HepG2 (cell line): ENCODE results near the gene PPP1R7.

Experiments
- AKAP8 ChIP-seq: sonication (generic); formaldehyde crosslinking; IDR thresholded peaks from 2 replicates; pipeline ENCODE4 v1.5.1; 2020; ENCODE audit warnings: mild to moderate bottlenecking, missing genetic modification reagents
- CBX1 ChIP-seq: IDR thresholded peaks from one replicate; pipeline ENCODE4 v1.6.1; 2016; ENCODE audit warnings: antibody characterized with exemption, low read depth
- FOXC1 ChIP-seq: sonication (generic); formaldehyde crosslinking; IDR thresholded peaks from 2 replicates; pipeline ENCODE4 v1.8.0; 2022; ENCODE audit warnings: mild to moderate bottlenecking, missing genetic modification reagents, borderline replicate concordance
- MLXIP ChIP-seq: sonication (generic); formaldehyde crosslinking; IDR thresholded peaks from 2 replicates; pipeline ENCODE4 v1.9.0; 2021; ENCODE audit warnings: missing genetic modification reagents, borderline replicate concordance
- PATZ1 ChIP-seq: sonication (generic); formaldehyde crosslinking; IDR thresholded peaks from 2 replicates; pipeline ENCODE4 v1.4.0; 2020; ENCODE audit warnings: missing genetic modification reagents
- PCBP1 ChIP-seq: fragments of 200-400 bp; formaldehyde crosslinking; IDR thresholded peaks from 2 replicates; pipeline ENCODE4 v1.6.1; 2017; ENCODE audit warnings: mild to moderate bottlenecking, low read depth, low read length, borderline replicate concordance
- SOX6 ChIP-seq, 2 experiments: fragments of 450-650 bp in 1 of 2; sonication (generic) in 1 of 2; formaldehyde crosslinking in 1 of 2; IDR thresholded peaks; 2 replicates each; pipeline versions ENCODE4 v1.4.0 to v1.6.1; 2017 to 2020; ENCODE audit warnings: antibody characterized with exemption in 1 of 2, mild to moderate bottlenecking in 1 of 2, missing genetic modification reagents in 1 of 2
- ZFP82 ChIP-seq: sonication (generic); formaldehyde crosslinking; IDR thresholded peaks from 2 replicates; pipeline ENCODE4 v1.5.1; 2020; ENCODE audit warnings: mild to moderate bottlenecking, missing genetic modification reagents, borderline replicate concordance
- ZNF644 ChIP-seq: IDR thresholded peaks from 2 replicates; pipeline ENCODE4 v1.6.1; 2016; ENCODE audit warnings: low read depth
- ZNF7 ChIP-seq: IDR thresholded peaks from 2 replicates; pipeline ENCODE4 v1.6.1; 2016; ENCODE audit warnings: missing biosample characterization, missing genetic modification reagents

- TF ChIP-seq PATZ1 (CRISPR knock-in tag) (no peak), CBX1 (no peak), ZNF644 (CRISPR knock-in tag) (no peak), AKAP8 (CRISPR knock-in tag) (no peak), ZNF7 (CRISPR knock-in tag) (no peak), FOXC1 (CRISPR knock-in tag) (no peak), ZFP82 (no peak), MLXIP (no peak), SOX6 (IDR thresholded peaks at IDR 0.05) (no peak), SOX6 (CRISPR knock-in tag; IDR thresholded peaks at IDR 0.05) (no peak), PCBP1 (no peak)
Observed at GRCh38 chr2:241201445-241202267, 51.4 kb downstream of the PPP1R7 start.
